Smooth muscle cell (in vitro differentiated cells): ENCODE data around the gene SGSM2. TPM values are rescaled to one million over a fixed set of nuclear protein-coding genes. Genes with fewer than 3 reads are reported as not detected.

Experiments
- DNase-seq: peaks from one replicate; lab custom pipeline; 2025; ENCODE audit not compliant: unreplicated experiment; lab: John Stamatoyannopoulos, UW
- H2AFZ ChIP-seq: fragments of 200-600 bp; sonication (generic); 2 replicates; pipeline ENCODE4 v1.6.0; 2016; ENCODE audit warnings: antibody characterized with exemption, low read depth, mild to moderate bottlenecking
- H3F3A ChIP-seq: fragments of 200-600 bp; sonication (generic); 2 replicates; pipeline ENCODE4 v1.6.0; 2017; ENCODE audit warnings: antibody characterized with exemption, low read depth
- H3K27ac ChIP-seq: fragments of 200-600 bp; sonication (generic); 2 replicates; pipeline ENCODE4 v1.5.1; 2016; ENCODE audit warnings: low read depth, mild to moderate bottlenecking
- H3K27me3 ChIP-seq: fragments of 200-600 bp; sonication (generic); 2 replicates; pipeline ENCODE4 v1.6.1; 2016; ENCODE audit warnings: low read depth, mild to moderate bottlenecking
- H3K36me3 ChIP-seq: fragments of 200-600 bp; sonication (generic); 2 replicates; pipeline ENCODE4 v1.5.1; 2016; ENCODE audit warnings: low read depth
- H3K4me1 ChIP-seq: fragments of 200-600 bp; sonication (generic); 2 replicates; pipeline ENCODE4 v1.5.1; 2016; ENCODE audit warnings: low read depth
- H3K4me2 ChIP-seq: fragments of 200-600 bp; sonication (generic); 2 replicates; pipeline ENCODE4 v1.6.0; 2016; ENCODE audit warnings: mild to moderate bottlenecking
- H3K4me3 ChIP-seq: fragments of 200-600 bp; sonication (generic); 2 replicates; pipeline ENCODE4 v1.5.1; 2016; ENCODE audit warnings: mild to moderate bottlenecking
- H3K79me2 ChIP-seq: fragments of 200-600 bp; sonication (generic); 2 replicates; pipeline ENCODE4 v1.6.0; 2016; ENCODE audit warnings: low read depth, mild to moderate bottlenecking
- H3K9ac ChIP-seq: fragments of 200-600 bp; sonication (generic); 2 replicates; pipeline ENCODE4 v1.6.0; 2016; ENCODE audit warnings: low read depth
- H3K9me3 ChIP-seq: fragments of 200-600 bp; sonication (generic); replicated peaks from 2 replicates; pipeline ENCODE4 v1.5.1; 2016; ENCODE audit warnings: low read depth
- H4K20me1 ChIP-seq: fragments of 200-600 bp; sonication (generic); 2 replicates; pipeline ENCODE4 v1.6.0; 2016; ENCODE audit warnings: low read depth
- WGBS: methylation state at CpG from one replicate; pipeline ENCODE4 v1.1.7; 2016; ENCODE audit warnings: low lambda C conversion rate; 5-methylcytosine and 5-hydroxymethylcytosine counted together
- polyA plus RNA-seq: library from polyadenylated mRNA; unstranded; fragments of >200 nt; fragmentation: Nextera tagmentation; extraction: Ambion mirVana; gene quantifications from 2 replicates; pipeline ENCODE4 v1.2.1, GENCODE V29; 2016
- total RNA-seq: library from RNA; depleted of rRNA; stranded (reverse); fragments of >200 nt; gene quantifications from 2 replicates; pipeline ENCODE4 v1.2.3, GENCODE V29; 2014
- TF ChIP-seq, protein P1 (sequence below): fragments of 200-600 bp; sonication (generic); IDR thresholded peaks from 2 replicates; pipeline ENCODE4 v1.5.1; 2017; ENCODE audit warnings: borderline replicate concordance, mild to moderate bottlenecking, antibody characterized with exemption; ENCODE audit not compliant: insufficient read depth, poor library complexity, severe bottlenecking

Gene SGSM2
- total and polyA plus RNA-seq, 2 experiments from 2014 or later = 20.8 to 26.9 TPM

DNA sequence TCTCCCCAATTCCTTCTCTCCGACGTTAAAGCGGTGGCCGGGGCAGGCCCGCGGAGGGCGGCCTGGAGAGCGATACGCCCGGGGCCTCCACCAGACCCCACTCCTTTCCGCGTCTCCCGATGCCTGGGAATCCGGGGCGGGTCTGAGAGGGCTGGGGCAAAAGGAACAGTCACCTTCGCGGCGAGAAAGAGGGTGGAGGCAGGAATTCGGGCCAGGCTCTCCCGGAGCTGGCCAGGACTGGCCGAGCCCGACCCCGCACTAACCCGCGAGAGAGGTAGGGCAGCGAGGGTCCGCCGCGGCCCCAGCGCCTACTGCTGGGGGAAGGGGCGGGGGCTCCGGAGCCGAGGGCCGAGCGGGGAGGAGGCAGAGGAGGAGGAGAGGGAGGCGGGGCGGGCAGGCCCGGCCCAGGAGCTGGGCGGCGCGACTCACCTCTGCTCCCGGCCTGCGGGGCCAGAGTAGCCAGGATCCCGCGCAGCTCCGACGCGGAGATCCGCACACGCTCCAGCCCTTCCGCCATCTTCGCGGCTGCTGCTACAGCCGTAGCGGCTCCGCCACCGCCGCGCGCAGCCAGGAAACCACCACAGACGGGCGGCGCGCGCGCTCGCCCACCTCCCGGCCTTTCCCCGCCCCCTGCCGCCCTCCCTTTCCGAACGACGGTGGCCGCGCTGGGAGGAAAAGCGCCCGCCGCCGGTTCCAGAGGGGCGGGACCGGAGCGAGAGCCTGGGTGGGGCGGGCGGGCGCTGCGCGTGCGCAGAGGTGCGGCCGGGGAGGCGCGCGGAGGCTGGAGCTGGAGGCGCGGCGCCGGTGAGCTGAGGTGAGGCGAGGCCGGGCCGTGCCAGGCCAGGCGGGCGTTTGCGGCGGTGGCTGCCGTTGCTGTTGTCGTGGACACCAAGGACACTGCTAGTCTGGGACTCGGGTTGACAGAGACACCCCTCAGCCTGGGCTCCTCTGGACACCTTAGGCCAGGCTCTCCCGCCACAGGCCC, 33.8 kb upstream of the SGSM2 start, which contains the start of the genes SMG6 and SRR:
SMG6 (minus strand) TSS at position 582 of the 985 bp plus-strand sequence; CDS start at position 517, 65 bp downstream.
SRR (plus strand) TSS at position 747 of the 985 bp plus-strand sequence. CDS start 11,611 bp downstream, outside the sequence.
- 3% methylated on average over 45 of the region's 108 CpGs for WGBS
- Histone ChIP-seq H4K20me1 (peaks cover 25% of the 10 kb centered on the region), H3K4me3 (peak within 1 kb of the TSS; percentile 96), H3K9ac (peak within 1 kb of the TSS; percentile 89), H3K4me1 (peaks cover 6% of the 10 kb centered on the region), H3F3A (no peaks in the 10 kb centered on the region), H2AFZ (peak within 1 kb of the TSS; percentile 94), H3K4me2 (peak within 1 kb of the TSS; percentile 95), H3K36me3 (peaks cover 4% of the 10 kb centered on the region), H3K27ac (peak within 1 kb of the TSS; percentile 86), H3K9me3 (no peaks in the 10 kb centered on the region), H3K27me3 (no peaks in the 10 kb centered on the region), H3K79me2 (peaks cover 59% of the 10 kb centered on the region)
- DNase-seq = peak; percentile 87
- TF ChIP-seq, protein P1, sequence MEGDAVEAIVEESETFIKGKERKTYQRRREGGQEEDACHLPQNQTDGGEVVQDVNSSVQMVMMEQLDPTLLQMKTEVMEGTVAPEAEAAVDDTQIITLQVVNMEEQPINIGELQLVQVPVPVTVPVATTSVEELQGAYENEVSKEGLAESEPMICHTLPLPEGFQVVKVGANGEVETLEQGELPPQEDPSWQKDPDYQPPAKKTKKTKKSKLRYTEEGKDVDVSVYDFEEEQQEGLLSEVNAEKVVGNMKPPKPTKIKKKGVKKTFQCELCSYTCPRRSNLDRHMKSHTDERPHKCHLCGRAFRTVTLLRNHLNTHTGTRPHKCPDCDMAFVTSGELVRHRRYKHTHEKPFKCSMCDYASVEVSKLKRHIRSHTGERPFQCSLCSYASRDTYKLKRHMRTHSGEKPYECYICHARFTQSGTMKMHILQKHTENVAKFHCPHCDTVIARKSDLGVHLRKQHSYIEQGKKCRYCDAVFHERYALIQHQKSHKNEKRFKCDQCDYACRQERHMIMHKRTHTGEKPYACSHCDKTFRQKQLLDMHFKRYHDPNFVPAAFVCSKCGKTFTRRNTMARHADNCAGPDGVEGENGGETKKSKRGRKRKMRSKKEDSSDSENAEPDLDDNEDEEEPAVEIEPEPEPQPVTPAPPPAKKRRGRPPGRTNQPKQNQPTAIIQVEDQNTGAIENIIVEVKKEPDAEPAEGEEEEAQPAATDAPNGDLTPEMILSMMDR = no peak

DNA sequence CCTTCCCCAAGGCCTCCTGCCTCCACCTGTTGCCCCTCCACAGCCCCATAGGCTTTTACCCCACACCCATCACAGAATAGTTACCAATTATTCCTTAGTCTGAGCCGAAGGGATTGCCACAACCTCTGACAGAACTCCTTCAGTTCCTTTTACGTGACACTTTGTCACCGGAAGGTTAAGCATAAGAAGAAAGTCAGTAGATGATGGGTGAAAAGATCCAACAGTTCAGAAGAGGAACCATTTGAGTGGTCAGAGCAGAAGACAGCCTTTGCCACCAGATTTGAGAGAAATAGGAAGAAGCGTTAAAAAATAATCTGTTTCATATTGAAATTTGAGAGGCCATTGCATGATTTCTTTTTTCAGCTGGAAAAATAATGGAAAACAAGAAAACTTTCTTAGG, 32.4 kb upstream of the SGSM2 start:
- H3F3A ChIP-seq = no peaks in the 10 kb centered on the region
- H3K9ac ChIP-seq = no peak overlapping the region
- no peaks in the 10 kb centered on the region for H3K27me3 ChIP-seq
- DNase-seq = no peak
- 96% methylated on average over 4 of the region's 4 CpGs for WGBS
- peaks cover 4% of the 10 kb centered on the region for H3K36me3 ChIP-seq
- H3K27ac ChIP-seq = no peak overlapping the region
- peaks cover 22% of the 10 kb centered on the region for H4K20me1 ChIP-seq
- H3K9me3 ChIP-seq = no peaks in the 10 kb centered on the region
- H2AFZ ChIP-seq = no peak overlapping the region
- H3K4me1 ChIP-seq = peaks cover 6% of the 10 kb centered on the region
- TF ChIP-seq, protein P1 = no peak
- peaks cover 46% of the 10 kb centered on the region for H3K79me2 ChIP-seq
- H3K4me3 ChIP-seq = no peak overlapping the region
- no peak overlapping the region for H3K4me2 ChIP-seq

DNA sequence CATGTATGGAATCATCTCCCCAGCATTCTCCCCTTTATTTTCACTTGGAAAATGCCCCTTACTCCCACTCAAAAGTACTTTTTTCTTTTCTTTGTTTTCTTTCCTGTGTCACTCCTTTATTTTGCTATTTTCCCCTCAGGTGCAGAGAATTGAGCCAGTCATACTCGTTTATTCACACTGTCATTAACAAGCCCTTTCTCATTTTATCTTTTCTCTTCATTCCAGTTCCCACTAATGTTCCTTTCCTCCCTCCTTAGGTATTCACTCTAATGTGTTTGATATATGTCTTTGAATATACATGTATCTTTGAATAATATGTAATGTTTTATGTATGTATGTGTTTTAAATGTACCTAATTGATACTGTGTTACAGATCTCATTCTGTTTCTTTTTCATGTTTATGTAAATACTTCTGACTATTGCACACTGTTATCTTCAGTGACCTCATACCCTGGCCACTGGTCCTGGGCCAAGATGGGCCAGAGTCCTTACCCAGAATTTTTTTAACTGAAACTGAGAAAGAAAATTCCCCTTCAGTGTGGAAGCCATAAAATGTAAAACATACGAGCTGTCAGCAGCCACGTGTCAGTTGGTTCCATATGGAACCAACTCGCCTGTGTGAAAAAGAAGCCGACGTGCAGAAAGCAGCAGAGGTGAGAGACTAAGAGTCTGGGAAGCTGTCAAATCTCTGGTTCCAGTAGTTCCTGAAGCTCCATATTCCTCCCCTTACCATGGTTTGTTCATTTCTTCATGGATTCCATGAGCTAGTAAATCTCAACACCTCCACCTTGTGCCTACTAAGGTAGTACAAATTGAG, 27.8 kb upstream of the SGSM2 start:
- H3K4me2 ChIP-seq = no peak overlapping the region
- H3K79me2 ChIP-seq = peaks cover 11% of the 10 kb centered on the region
- H4K20me1 ChIP-seq = no peaks in the 10 kb centered on the region
- no peak overlapping the region for H3K4me3 ChIP-seq
- H3K9me3 ChIP-seq = no peaks in the 10 kb centered on the region
- DNase-seq = no peak
- TF ChIP-seq, protein P1 = no peak
- no peaks in the 10 kb centered on the region for H3K27me3 ChIP-seq
- no peak overlapping the region for H3K9ac ChIP-seq
- H3K27ac ChIP-seq = no peak overlapping the region
- WGBS = 67% methylated on average over 6 of the region's 6 CpGs
- H2AFZ ChIP-seq = no peak overlapping the region
- H3F3A ChIP-seq = no peaks in the 10 kb centered on the region
- H3K36me3 ChIP-seq = no peaks in the 10 kb centered on the region
- no peaks in the 10 kb centered on the region for H3K4me1 ChIP-seq
